ENCODE results near the gene PATZ1. TPM values are rescaled to one million over a fixed set of nuclear protein-coding genes. Genes with fewer than 3 reads are reported as not detected.
"Not testable (repeated sequence)": the region's sequence is repeated elsewhere in the genome, so short reads cannot be mapped to it uniquely, and the experiment has no call there.

PATZ1 gene, protein sequence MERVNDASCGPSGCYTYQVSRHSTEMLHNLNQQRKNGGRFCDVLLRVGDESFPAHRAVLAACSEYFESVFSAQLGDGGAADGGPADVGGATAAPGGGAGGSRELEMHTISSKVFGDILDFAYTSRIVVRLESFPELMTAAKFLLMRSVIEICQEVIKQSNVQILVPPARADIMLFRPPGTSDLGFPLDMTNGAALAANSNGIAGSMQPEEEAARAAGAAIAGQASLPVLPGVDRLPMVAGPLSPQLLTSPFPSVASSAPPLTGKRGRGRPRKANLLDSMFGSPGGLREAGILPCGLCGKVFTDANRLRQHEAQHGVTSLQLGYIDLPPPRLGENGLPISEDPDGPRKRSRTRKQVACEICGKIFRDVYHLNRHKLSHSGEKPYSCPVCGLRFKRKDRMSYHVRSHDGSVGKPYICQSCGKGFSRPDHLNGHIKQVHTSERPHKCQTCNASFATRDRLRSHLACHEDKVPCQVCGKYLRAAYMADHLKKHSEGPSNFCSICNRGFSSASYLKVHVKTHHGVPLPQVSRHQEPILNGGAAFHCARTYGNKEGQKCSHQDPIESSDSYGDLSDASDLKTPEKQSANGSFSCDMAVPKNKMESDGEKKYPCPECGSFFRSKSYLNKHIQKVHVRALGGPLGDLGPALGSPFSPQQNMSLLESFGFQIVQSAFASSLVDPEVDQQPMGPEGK
- 44.3 TPM for total RNA-seq

DNA sequence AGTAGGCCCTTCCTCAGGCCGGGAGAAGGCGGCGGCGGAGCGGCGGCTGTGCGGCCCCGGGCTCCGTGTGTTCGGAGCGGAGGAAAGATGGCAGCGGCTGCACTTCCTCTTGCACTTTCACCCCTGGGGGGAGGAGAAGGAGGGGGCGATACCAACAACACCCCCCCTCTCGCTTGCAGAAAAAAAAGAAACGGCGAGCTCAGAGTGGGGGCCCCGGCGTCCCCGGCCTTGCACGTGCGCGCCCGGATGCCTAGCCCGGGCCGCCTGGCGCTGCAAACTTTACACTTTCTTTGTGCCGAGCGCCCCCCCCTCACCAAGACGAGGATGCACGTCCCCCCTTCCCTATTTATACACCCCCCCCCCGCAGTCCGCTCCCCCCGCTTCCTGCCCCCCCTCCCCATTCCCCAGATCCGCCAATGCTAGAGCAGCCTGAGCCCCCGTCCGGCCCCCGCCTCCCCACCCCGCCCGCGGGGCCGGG is at the start of gene PATZ1:
PATZ1 (minus strand) TSS at position 92 of the 478 bp plus-strand sequence. CDS start 744 bp downstream, outside the sequence.
- Histone ChIP-seq H3K27me3 (ENCODE audit: insufficient read depth, low read length) (no peaks in the 10 kb centered on the region), H3K4me3 (ENCODE audit: low read length) (peak within 1 kb of the TSS; percentile 53), H3K4me1 (ENCODE audit: insufficient read depth, low read length) (peaks cover 48% of the 10 kb centered on the region), H3K9me3 (ENCODE audit: low read depth, low read length) (no peaks in the 10 kb centered on the region)

DNA sequence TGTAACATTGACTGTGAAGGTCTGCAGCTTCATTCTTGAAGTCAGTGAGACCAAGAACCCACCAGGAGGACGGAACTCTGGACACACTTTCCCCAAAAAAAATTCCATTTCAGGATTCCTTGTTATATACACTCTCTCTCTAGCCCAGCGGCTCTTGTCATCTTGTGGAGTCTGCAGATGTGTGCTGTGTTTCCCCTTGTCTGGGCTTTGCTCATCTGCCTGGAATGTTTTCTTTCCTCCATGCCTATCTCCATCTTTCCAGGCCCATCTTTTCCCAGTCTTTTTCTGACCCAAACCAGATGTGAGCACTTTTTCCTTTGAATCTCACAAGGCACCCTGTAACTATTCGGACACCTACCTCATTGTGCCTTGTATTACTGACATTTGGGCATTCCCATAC is 48.2 kb upstream of the PATZ1 start:
- Histone ChIP-seq H3K4me1 (ENCODE audit: insufficient read depth, low read length) (peaks cover 6% of the 10 kb centered on the region), H3K4me3 (ENCODE audit: low read length) (no peak overlapping the region), H3K27me3 (ENCODE audit: insufficient read depth, low read length) (no peaks in the 10 kb centered on the region), H3K9me3 (ENCODE audit: low read depth, low read length) (no peaks in the 10 kb centered on the region)

DNA sequence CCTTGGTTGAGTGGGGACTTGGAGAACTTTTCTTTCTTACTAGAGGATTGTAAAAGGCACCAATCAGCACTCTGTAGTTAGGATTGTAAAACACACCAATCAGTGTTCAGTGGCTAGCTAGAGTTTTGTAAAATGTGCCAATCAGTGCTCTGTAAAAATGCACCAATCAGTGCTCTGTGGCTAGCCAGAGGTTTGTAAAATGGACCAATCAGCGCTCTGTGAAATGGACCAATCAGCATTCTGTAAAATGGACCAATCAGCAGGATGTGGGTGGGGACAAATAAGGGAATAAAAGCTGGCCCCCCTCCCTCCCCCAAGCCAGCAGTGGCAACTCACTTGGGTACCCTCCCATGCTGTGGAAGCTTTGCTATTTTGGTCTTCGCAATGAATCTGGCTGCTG is 47.7 kb upstream of the PATZ1 start:
- H3K4me1 ChIP-seq (ENCODE audit: insufficient read depth, low read length): peaks cover 3% of the 10 kb centered on the region
- H3K9me3 ChIP-seq (ENCODE audit: low read depth, low read length): no peaks in the 10 kb centered on the region
- H3K27me3 ChIP-seq (ENCODE audit: insufficient read depth, low read length): no peaks in the 10 kb centered on the region
- H3K4me3 ChIP-seq (ENCODE audit: low read length): no peak overlapping the region

DNA sequence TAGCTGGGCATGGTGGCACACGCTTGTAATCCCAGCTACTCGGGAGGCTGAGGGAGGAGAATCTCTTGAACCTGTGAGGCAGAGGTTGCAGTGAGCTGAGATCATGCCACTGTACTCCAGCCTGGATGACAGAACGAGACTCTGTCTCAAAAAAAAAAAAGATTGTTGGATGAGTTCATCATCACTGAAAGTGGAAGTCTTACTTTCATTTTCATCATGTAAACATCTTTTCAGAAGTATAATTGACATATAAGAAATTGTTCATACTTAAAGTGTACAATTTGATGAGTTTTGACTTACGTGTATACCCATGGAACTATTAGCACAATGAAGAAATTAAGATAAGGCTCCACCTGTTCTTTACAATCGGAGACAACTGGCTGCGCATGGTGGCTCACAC is 32.5 kb upstream of the PATZ1 start:
- H3K9me3 ChIP-seq (ENCODE audit: low read depth, low read length); H3K4me3 ChIP-seq (ENCODE audit: low read length); H3K4me1 ChIP-seq (ENCODE audit: insufficient read depth, low read length); H3K27me3 ChIP-seq (ENCODE audit: insufficient read depth, low read length): not testable (repeated sequence)

DNA sequence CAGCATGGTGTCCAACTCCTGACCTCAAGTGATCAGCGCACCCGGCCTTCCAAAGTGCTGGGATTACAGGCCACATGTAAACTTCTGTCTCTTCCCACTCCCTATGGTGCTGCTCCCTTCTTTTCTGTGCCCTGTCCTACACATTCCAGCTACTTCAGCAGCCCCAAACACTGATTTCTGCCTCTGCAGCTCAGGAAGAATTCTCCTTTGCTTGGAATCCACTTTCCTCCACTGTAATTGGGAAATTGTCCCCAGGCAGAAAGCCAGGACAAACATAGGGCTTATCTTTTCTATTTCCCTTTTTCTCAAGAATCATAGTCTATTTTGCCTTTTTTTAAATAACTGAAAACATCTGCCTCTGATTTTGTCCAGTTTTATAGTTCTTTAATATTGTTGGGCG is 32.0 kb upstream of the PATZ1 start:
- Histone ChIP-seq H3K4me3 (ENCODE audit: low read length) (no peak overlapping the region), H3K27me3 (ENCODE audit: insufficient read depth, low read length) (no peaks in the 10 kb centered on the region), H3K4me1 (ENCODE audit: insufficient read depth, low read length) (no peaks in the 10 kb centered on the region), H3K9me3 (ENCODE audit: low read depth, low read length) (no peaks in the 10 kb centered on the region)

DNA sequence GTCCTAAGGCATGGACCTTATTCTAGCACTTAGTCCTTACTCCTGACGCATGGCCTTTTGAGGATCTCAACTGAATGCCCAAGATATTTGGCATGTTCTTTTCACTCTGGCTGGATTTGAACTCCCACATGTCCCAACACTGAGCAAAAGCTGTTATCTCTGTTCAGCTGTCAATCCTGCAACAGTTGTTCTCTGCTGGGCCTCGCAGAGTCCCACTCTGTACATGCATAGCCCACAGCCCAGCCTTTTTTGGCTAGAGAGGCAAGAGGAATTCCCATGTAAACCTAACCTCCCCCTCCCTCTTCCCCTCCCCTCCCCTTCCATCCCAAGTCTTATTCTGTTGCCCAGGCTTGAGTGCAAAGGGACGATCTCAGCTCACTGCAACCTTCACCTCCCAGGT is 31.5 kb upstream of the PATZ1 start:
- no peaks in the 10 kb centered on the region for H3K4me1 ChIP-seq (ENCODE audit: insufficient read depth, low read length)
- H3K9me3 ChIP-seq (ENCODE audit: low read depth, low read length): no peaks in the 10 kb centered on the region
- no peak overlapping the region for H3K4me3 ChIP-seq (ENCODE audit: low read length)
- H3K27me3 ChIP-seq (ENCODE audit: insufficient read depth, low read length): no peaks in the 10 kb centered on the region

DNA sequence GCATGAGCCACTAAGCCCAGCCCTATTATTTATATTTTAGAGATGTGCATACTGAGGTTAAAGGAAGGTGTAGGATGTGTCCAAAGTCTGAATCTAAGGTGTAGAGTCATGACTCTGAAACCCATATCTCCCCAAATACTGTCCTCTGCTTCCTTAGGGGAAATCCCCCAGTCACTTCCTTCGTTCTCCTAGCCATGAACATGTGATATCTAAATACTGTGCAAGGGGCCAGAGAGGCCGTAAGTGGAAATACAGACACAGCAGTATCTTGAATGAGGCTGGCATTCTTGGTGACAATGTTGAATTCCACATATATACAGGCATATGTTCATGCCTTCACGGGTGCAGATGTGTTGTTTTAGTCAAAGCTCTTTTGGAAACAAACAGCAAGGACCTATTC is 21.3 kb upstream of the PATZ1 start:
- no peaks in the 10 kb centered on the region for H3K27me3 ChIP-seq (ENCODE audit: insufficient read depth, low read length)
- no peak overlapping the region for H3K4me3 ChIP-seq (ENCODE audit: low read length)
- H3K4me1 ChIP-seq (ENCODE audit: insufficient read depth, low read length): no peaks in the 10 kb centered on the region
- no peaks in the 10 kb centered on the region for H3K9me3 ChIP-seq (ENCODE audit: low read depth, low read length)

DNA sequence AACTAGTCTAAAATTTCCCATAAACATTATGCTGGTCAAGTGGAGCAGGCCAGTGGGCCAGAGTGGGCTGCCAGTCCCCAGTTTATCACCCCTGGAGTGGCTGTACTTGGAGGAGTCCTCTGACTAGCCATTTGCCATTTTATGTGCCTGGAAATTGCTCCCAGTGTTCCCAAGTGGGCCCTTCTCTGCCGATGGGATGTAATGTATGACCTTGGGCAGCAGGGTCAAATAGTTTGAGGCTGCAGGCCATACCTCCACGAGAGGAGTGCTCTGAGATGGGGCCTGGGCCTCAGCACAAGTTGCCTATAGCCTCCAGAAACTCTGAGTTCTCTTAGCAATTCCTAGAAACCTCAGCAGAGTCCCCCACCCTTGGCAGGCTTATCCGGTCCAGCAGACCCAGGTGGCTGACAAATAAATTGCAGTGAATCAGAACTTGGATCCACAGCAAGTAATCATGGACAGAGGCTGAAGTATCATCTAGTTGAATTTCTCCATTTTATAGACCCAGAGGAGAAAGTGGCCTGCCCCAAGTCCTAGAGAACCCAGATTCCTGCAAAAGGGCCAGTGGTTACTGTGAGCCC is 17.8 kb upstream of the PATZ1 start:
- no peaks in the 10 kb centered on the region for H3K27me3 ChIP-seq (ENCODE audit: insufficient read depth, low read length)
- H3K4me3 ChIP-seq (ENCODE audit: low read length): no peak overlapping the region
- H3K9me3 ChIP-seq (ENCODE audit: low read depth, low read length): no peaks in the 10 kb centered on the region
- H3K4me1 ChIP-seq (ENCODE audit: insufficient read depth, low read length): no peaks in the 10 kb centered on the region

DNA sequence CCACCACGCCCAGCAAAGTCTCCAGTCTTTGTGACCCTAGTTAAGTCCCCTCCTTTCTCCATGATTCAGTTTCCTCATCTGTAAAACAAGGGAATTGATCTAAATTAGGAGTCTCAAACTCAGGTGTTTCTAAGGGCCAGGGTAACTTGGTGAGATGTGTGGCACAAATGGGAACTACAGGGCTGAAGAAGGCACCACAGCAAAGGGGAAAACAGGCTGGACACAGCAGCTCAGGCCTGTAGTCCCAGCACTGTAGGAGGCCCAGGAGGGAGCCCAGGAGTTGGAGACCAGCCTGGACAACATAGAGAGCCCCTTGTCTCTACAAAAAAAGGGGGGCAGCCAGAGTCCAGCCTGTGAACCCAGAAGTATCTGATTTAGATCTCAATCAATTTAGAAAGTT is 15.6 kb upstream of the PATZ1 start:
- H3K4me1 ChIP-seq (ENCODE audit: insufficient read depth, low read length): no peaks in the 10 kb centered on the region

DNA sequence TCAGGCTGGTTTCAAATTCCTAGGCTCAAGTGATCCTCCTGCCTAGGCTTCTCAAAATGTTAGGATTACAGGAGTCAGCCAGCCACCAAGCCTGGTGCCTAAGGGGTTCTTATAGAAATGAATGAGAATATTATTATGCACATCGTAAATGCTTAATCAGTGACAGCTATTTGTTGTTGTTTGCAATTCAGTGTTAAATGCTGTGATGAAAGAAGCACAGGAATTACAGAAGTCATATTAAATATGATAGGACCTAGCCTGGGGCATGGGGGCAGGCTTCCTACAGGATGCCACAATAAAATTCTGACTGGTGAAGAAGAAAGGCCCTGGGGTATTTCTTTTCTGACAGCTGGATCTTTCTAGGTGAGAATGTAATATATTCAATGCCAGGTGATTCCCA is 13.9 kb upstream of the PATZ1 start:
- Histone ChIP-seq H3K9me3 (ENCODE audit: low read depth, low read length) (no peaks in the 10 kb centered on the region), H3K4me3 (ENCODE audit: low read length) (no peak overlapping the region), H3K4me1 (ENCODE audit: insufficient read depth, low read length) (no peaks in the 10 kb centered on the region), H3K27me3 (ENCODE audit: insufficient read depth, low read length) (no peaks in the 10 kb centered on the region)

More for the DNA sequence above, 15.6 kb upstream of the PATZ1 start:
- Histone ChIP-seq H3K27me3 (ENCODE audit: insufficient read depth, low read length) (no peaks in the 10 kb centered on the region), H3K4me3 (ENCODE audit: low read length) (no peak overlapping the region), H3K9me3 (ENCODE audit: low read depth, low read length) (no peaks in the 10 kb centered on the region)

DNA sequence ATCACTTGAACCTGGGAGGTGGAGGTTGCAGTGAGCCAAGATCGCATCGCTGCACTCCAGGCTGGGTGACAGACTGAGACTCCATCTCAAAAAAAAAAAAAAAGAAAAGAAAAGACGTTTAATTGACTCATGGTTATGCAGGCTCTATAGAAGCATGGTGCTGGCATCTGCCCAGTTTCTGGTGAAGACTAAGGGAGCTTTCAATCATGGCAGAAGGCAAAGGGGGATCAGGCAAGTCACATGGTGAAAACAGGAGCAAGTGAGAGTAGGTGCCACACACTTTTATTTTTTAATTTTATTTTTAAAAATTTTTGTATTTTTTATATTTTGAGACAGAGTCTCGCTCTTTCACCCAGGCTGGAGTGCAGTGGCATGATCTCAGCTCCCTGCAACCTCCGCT is 8.4 kb upstream of the PATZ1 start:
- Histone ChIP-seq H3K9me3 (ENCODE audit: low read depth, low read length) (no peaks in the 10 kb centered on the region), H3K4me3 (ENCODE audit: low read length) (no peak overlapping the region), H3K4me1 (ENCODE audit: insufficient read depth, low read length) (no peaks in the 10 kb centered on the region), H3K27me3 (ENCODE audit: insufficient read depth, low read length) (no peaks in the 10 kb centered on the region)

DNA sequence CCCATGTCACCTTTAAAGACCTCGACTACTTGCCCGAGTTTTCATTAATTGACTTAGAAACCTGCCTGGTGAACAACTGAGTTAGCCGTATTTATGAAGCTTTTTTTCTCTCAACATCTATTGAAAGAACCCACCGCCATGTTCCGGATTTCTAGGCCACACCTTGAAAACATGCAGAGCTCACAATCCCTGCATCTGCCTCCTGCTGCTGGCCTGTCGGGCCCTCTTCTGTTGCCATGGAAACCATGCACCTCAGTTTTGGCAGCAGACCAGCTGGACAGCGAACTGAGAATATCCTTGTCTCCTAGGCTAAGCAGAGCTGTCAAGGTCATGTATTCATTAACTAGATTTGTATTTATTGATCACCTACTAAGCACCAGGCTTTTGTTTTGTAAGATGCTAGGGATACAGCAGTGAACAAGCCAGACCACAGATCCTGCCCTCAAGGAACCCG is 4.3 kb upstream of the PATZ1 start:
- H3K4me3 ChIP-seq (ENCODE audit: low read length): no peak overlapping the region
- H3K9me3 ChIP-seq (ENCODE audit: low read depth, low read length): no peaks in the 10 kb centered on the region
- no peaks in the 10 kb centered on the region for H3K27me3 ChIP-seq (ENCODE audit: insufficient read depth, low read length)
- H3K4me1 ChIP-seq (ENCODE audit: insufficient read depth, low read length): peaks cover 8% of the 10 kb centered on the region

DNA sequence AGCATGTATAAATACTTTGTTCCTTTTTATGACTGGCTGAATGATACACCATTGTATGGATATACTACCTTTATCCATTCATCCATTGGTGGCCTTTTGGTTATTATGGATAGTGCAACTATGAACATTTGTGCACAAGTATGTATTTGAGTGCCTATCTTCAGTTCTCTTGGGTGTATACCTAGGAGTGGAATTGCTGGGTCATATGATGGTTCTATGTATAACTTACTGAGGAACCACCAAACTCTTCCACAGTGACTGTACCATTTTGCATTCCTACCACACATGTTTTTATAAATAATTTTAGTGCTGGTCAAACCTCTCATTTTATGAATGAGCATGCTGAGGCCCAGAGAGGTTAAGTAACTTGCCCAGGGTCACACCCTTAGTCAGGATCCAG is 3.8 kb upstream of the PATZ1 start:
- H3K27me3 ChIP-seq (ENCODE audit: insufficient read depth, low read length): no peaks in the 10 kb centered on the region
- no peaks in the 10 kb centered on the region for H3K9me3 ChIP-seq (ENCODE audit: low read depth, low read length)
- H3K4me1 ChIP-seq (ENCODE audit: insufficient read depth, low read length): peaks cover 12% of the 10 kb centered on the region
- H3K4me3 ChIP-seq (ENCODE audit: low read length): no peak overlapping the region

DNA sequence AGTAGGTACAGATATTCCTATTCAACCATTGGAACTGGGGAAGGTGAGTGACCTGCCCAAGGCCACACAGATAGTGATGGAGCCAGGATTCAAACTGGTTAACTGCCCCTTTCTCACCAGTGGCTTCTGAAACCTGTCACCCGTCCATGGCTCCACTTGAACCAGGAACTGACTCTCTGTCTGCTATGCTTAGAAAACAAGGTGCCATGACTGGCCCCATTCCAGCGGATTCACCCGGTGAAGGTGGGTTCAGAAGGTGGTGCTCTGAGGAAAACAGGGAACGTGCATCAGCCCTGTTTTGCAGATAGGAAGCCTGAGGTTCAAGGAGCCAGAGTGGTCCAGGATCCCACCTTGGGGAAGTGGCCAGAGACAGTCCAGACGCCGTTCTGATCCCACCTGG is 2.6 kb upstream of the PATZ1 start:
- Histone ChIP-seq H3K27me3 (ENCODE audit: insufficient read depth, low read length) (no peaks in the 10 kb centered on the region), H3K9me3 (ENCODE audit: low read depth, low read length) (no peaks in the 10 kb centered on the region), H3K4me3 (ENCODE audit: low read length) (no peak overlapping the region), H3K4me1 (ENCODE audit: insufficient read depth, low read length) (peaks cover 24% of the 10 kb centered on the region)

DNA sequence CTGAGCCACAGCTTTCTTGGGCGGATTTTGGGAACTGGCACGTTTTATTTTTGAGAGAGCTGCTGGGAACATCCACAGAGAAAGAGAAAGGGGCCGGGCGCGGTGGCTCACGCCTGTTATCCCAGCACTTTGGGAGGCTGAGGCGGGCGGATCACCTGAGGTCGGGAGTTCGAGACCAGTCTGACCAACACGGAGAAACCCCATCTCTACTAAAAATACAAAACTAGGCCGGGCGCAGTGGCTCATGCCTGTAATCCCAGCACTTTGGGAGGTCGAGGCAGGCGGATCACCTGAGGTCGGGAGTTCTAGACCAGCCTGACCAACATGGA is 1.8 kb upstream of the PATZ1 start:
- not testable (repeated sequence) for H3K27me3 ChIP-seq (ENCODE audit: insufficient read depth, low read length); H3K4me3 ChIP-seq (ENCODE audit: low read length); H3K9me3 ChIP-seq (ENCODE audit: low read depth, low read length)
- H3K4me1 ChIP-seq (ENCODE audit: insufficient read depth, low read length): peaks cover 32% of the 10 kb centered on the region
